Testis (tissue), 2 donors: Measurements from ENCODE around the gene CYB5RL.

ENCODE experiments used
- CTCF ChIP-seq, 3 experiments: fragments of 450-650 bp in 2 of 3; fragments of 200-600 bp in 1 of 3; sonication (generic) in 1 of 3; IDR thresholded peaks; one replicate each; pipeline ENCODE4 v1.5.1; 2016 to 2019; ENCODE audit warnings: antibody characterized with exemption in 3 of 3, mild to moderate bottlenecking in 2 of 3, moderate library complexity in 1 of 3
- POLR2A ChIP-seq: fragments of 450-650 bp; IDR thresholded peaks from one replicate; pipeline ENCODE4 v1.6.1; 2017; ENCODE audit warnings: antibody characterized with exemption, mild to moderate bottlenecking, moderate library complexity

GRCh38 chr1:54223441-54224202, 23.8 kb upstream of the CYB5RL start:
- no peak for TF ChIP-seq CTCF (IDR thresholded peaks at IDR 0.05)
- no peak for TF ChIP-seq POLR2A
